ENCODE measurements around the gene NDST1.

The NDST1 gene

DNA sequence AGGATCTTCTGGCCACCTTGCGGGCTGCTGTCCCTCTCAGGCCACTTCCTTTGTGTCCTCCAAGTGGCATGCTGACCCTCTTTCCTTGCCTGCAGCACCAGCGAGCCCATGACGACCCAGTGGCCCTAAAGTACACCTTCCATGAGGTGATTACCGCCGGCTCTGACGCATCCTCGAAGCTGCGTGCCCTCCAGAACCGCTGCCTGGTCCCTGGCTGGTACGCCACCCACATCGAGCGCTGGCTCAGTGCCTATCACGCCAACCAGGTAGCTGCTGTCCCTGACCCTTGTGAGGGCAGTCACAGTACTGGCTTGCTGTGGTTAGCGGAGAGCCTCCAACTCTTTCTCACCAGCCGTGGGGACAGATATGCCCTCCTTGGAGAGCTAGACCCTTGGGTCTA lies 40.2 kb downstream of the NDST1 start:
- peak overlapping the region; percentile 1; the same call in 1 of the 2 replicates for H3K27ac ChIP-seq
- no peak for DNase-seq (ENCODE audit: low spot score)
- no peak for TF ChIP-seq CTCF (conservative IDR thresholded peaks at IDR 0.05; ENCODE audit: low read depth)
- ChIA-PET CTCF (interaction anchor here (0.7 to 2.3 kb wide), 4 partner anchors 10 to 89 kb away, joined by 3 to 7 read pairs (median 4); no protein-coding TSS in a partner anchor), POLR2A (ENCODE audit: low non-redundant PET) (no interaction called here)

DNA sequence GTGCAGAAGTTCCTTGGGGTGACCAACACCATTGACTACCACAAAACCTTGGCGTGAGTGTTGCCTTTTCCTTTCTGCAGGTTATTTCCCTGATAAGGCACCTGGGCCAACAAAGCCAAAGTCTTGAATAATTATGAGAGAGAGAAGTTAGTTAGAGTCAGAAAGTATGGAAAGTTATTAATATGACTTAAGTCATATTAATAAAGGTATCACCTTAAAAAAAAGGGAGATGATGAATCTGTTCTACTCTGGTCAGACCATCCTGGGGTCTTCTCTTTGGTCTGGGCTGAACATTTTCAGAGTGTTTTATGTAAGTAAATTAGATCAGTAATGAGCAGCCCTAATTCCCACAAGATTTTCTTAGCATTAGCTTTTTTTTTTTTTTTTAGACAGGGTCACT lies 41.8 kb downstream of the NDST1 start:
- no peak for TF ChIP-seq CTCF (conservative IDR thresholded peaks at IDR 0.05; ENCODE audit: low read depth)
- ChIA-PET CTCF (interaction anchor here (0.6 to 2.3 kb wide), 2 partner anchors 67 to 91 kb away, joined by 3 to 7 read pairs; no protein-coding TSS in a partner anchor), POLR2A (ENCODE audit: low non-redundant PET) (no interaction called here)
- no peak for DNase-seq (ENCODE audit: low spot score)
- no peak overlapping the region for H3K27ac ChIP-seq

DNA sequence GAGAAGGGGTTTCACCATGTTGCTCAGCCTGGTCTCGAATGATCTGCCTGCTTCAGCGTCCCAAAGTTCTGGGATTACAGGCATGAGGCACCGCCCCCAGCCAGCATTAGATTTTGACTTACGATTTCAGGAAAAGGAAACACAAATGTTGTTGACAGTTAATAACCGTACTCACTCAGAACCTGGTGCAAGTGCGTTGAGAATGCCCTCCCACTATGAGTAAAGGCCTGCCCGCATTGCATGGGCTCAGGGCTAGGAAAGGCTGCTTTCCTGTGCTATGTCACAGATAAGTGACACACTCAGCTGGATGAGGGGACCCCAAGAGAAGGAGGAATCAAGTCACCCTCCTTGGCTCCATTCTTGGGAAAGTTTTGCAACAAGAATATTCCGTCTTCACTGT lies 42.4 kb downstream of the NDST1 start:
- ChIA-PET CTCF (interaction anchor here (0.6 to 0.9 kb wide), 2 partner anchors 67 to 92 kb away, joined by 3 read pairs; no protein-coding TSS in a partner anchor), POLR2A (ENCODE audit: low non-redundant PET) (no interaction called here)
- H3K27ac ChIP-seq: no peak overlapping the region
- TF ChIP-seq CTCF (conservative IDR thresholded peaks at IDR 0.05; ENCODE audit: low read depth): no peak
- no peak for DNase-seq (ENCODE audit: low spot score)

GRCh38 chr5:150551066-150551465 lies 43.1 kb downstream of the NDST1 start:
- DNase-seq (ENCODE audit: low spot score): no peak
- no peak for TF ChIP-seq CTCF (conservative IDR thresholded peaks at IDR 0.05; ENCODE audit: low read depth)
- no peak overlapping the region for H3K27ac ChIP-seq
- POLR2A ChIA-PET (ENCODE audit: low non-redundant PET): no interaction called here
- CTCF ChIA-PET: interaction anchor here (0.9 kb wide), 1 partner anchor 93 kb away, joined by 3 read pairs; no protein-coding TSS in a partner anchor

- POLR2A ChIA-PET (ENCODE audit: low non-redundant PET): no interaction called here
- CTCF ChIA-PET: interaction anchor here (0.7 to 2.5 kb wide), 3 partner anchors 9 to 495 kb away, joined by 3 to 9 read pairs (median 4); no protein-coding TSS in a partner anchor
- TF ChIP-seq CTCF (conservative IDR thresholded peaks at IDR 0.05; ENCODE audit: low read depth): no peak
- no peak overlapping the region for H3K27ac ChIP-seq
- no peak for DNase-seq (ENCODE audit: low spot score)
These were observed 45.5 kb downstream of the NDST1 start for GRCh38 chr5:150553402-150553801.

GRCh38 chr5:150553911-150554310 lies 46.0 kb downstream of the NDST1 start:
- no peak for TF ChIP-seq CTCF (conservative IDR thresholded peaks at IDR 0.05; ENCODE audit: low read depth)
- ChIA-PET CTCF (interaction anchor here (1.0 to 2.5 kb wide), 2 partner anchors 9 to 95 kb away, joined by 4 to 9 read pairs; no protein-coding TSS in a partner anchor), POLR2A (ENCODE audit: low non-redundant PET) (no interaction called here)
- DNase-seq (ENCODE audit: low spot score): no peak
- no peak overlapping the region for H3K27ac ChIP-seq
